Stimulated activated CD8-positive, alpha-beta memory T cell treated with anti-CD3 and anti-CD28 coated beads, Interleukin-12 subunit alpha, Interleukin-12 subunit beta, amount 100 ng/mL, for 4 hours (primary cell): Measurements from ENCODE around the gene ARHGAP33.
A peak's percentile ranks its signal among the peaks of the same experiment; 100 is the strongest.
"Not testable (repeated sequence)": the region's sequence is repeated elsewhere in the genome, so short reads cannot be mapped to it uniquely, and the experiment has no call there.

Experiments
- DNase-seq: peaks from one replicate; pipeline ENCODE4 v3.0.0-alpha.2; 2020; ENCODE audit warnings: low read depth

ARHGAP33 gene

GRCh38 chr19:35756377-35757230 is 18.8 kb upstream of the ARHGAP33 start, which contains the start of gene HSPB6:
Gene HSPB6, minus strand, starts transcription at chr19:35757029. Its CDS starts 21 bp downstream, at chr19:35757008.
- DNase-seq: no peak

- DNase-seq: no peak
These were observed 18.1 kb upstream of the ARHGAP33 start for GRCh38 chr19:35757231-35757748.

GRCh38 chr19:35757749-35758608 is 17.4 kb upstream of the ARHGAP33 start, which contains the start of gene PROSER3:
Gene PROSER3, plus strand, starts transcription at chr19:35758176. Its CDS starts 40 bp downstream, at chr19:35758216.
- peak; percentile 94 for DNase-seq

GRCh38 chr19:35759697-35760096 is 15.7 kb upstream of the ARHGAP33 start:
- no peak for DNase-seq

GRCh38 chr19:35760711-35761349 is 14.5 kb upstream of the ARHGAP33 start:
- DNase-seq: no peak

- no peak for DNase-seq
These were observed 10.7 kb upstream of the ARHGAP33 start for GRCh38 chr19:35764432-35765315.

- no peak for DNase-seq
These were observed 8.7 kb upstream of the ARHGAP33 start for GRCh38 chr19:35766571-35767104.

- no peak for DNase-seq
These were observed 7.9 kb upstream of the ARHGAP33 start for GRCh38 chr19:35767288-35768081.

GRCh38 chr19:35768082-35768421 is 7.3 kb upstream of the ARHGAP33 start:
- no peak for DNase-seq

GRCh38 chr19:35772362-35772761 is 3.0 kb upstream of the ARHGAP33 start:
- not testable (repeated sequence) for DNase-seq

- DNase-seq: no peak
These were observed 2.2 kb upstream of the ARHGAP33 start for GRCh38 chr19:35773020-35773806.

GRCh38 chr19:35774274-35775045 is 904 bp upstream of the ARHGAP33 start:
- no peak for DNase-seq

- DNase-seq: no peak
These were observed 392 bp upstream of the ARHGAP33 start for GRCh38 chr19:35775046-35775297.

GRCh38 chr19:35776102-35776788 is 881 bp downstream of the ARHGAP33 start:
- no peak for DNase-seq

GRCh38 chr19:35777086-35777841 is 1.9 kb downstream of the ARHGAP33 start:
- DNase-seq: no peak

GRCh38 chr19:35777961-35778360 is 2.6 kb downstream of the ARHGAP33 start:
- no peak for DNase-seq

- DNase-seq: no peak
These were observed 3.7 kb downstream of the ARHGAP33 start for GRCh38 chr19:35779033-35779432.
